ENCODE data around the gene USP15. TPM values are rescaled to one million over a fixed set of nuclear protein-coding genes. Genes with fewer than 3 reads are reported as not detected.

Gene USP15
- total RNA-seq, 1 donor: 51.4 TPM

GRCh38 chr12:62328296-62328921 is 68.2 kb downstream of the USP15 start:
- peaks cover 3% of the 10 kb centered on the region for H3K79me2 ChIP-seq (ENCODE audit: insufficient read depth, low read length)
- no peak overlapping the region for H3K4me3 ChIP-seq (ENCODE audit: insufficient read depth, low read length)
- no peak overlapping the region for H3K27ac ChIP-seq (ENCODE audit: low read depth, low read length)
- DNase-seq (ENCODE audit: insufficient read length, low spot score, missing footprints): no peak
- no peak for TF ChIP-seq CTCF (IDR thresholded peaks at IDR 0.05; ENCODE audit: extremely low read depth, low read depth, low read length)
- H3K27me3 ChIP-seq (ENCODE audit: insufficient read depth, low read length): no peaks in the 10 kb centered on the region
- H3K4me2 ChIP-seq (ENCODE audit: insufficient read depth, low read length): no peak overlapping the region
- peaks cover 4% of the 10 kb centered on the region for H4K20me1 ChIP-seq (ENCODE audit: insufficient read depth, low read length)
- no peak overlapping the region for H2AFZ ChIP-seq (ENCODE audit: low read length)
- peaks cover 6% of the 10 kb centered on the region for H3K4me1 ChIP-seq (ENCODE audit: insufficient read depth, low read length)
- no peaks in the 10 kb centered on the region for H3K36me3 ChIP-seq (ENCODE audit: insufficient read depth, low read length)
- H3K9me3 ChIP-seq (ENCODE audit: low read depth, low read length): no peaks in the 10 kb centered on the region

- DNase-seq (ENCODE audit: insufficient read length, low spot score, missing footprints): no peak
- no peak overlapping the region for H2AFZ ChIP-seq (ENCODE audit: low read length)
- H3K9me3 ChIP-seq (ENCODE audit: low read depth, low read length): no peaks in the 10 kb centered on the region
- peaks cover 13% of the 10 kb centered on the region for H3K79me2 ChIP-seq (ENCODE audit: insufficient read depth, low read length)
- TF ChIP-seq CTCF (IDR thresholded peaks at IDR 0.05; ENCODE audit: extremely low read depth, low read depth, low read length): no peak
- no peaks in the 10 kb centered on the region for H3K27me3 ChIP-seq (ENCODE audit: insufficient read depth, low read length)
- peaks cover 6% of the 10 kb centered on the region for H3K4me1 ChIP-seq (ENCODE audit: insufficient read depth, low read length)
- no peak overlapping the region for H3K4me2 ChIP-seq (ENCODE audit: insufficient read depth, low read length)
- no peaks in the 10 kb centered on the region for H3K36me3 ChIP-seq (ENCODE audit: insufficient read depth, low read length)
- peaks cover 4% of the 10 kb centered on the region for H4K20me1 ChIP-seq (ENCODE audit: insufficient read depth, low read length)
- H3K4me3 ChIP-seq (ENCODE audit: insufficient read depth, low read length): no peak overlapping the region
- H3K27ac ChIP-seq (ENCODE audit: low read depth, low read length): no peak overlapping the region
Measured at GRCh38 chr12:62331306-62331705, 71.1 kb downstream of the USP15 start.

GRCh38 chr12:62332598-62332997 is 72.4 kb downstream of the USP15 start:
- no peaks in the 10 kb centered on the region for H3K27me3 ChIP-seq (ENCODE audit: insufficient read depth, low read length)
- H3K79me2 ChIP-seq (ENCODE audit: insufficient read depth, low read length): peaks cover 13% of the 10 kb centered on the region
- H3K4me3 ChIP-seq (ENCODE audit: insufficient read depth, low read length): no peak overlapping the region
- H3K9me3 ChIP-seq (ENCODE audit: low read depth, low read length): no peaks in the 10 kb centered on the region
- peak overlapping the region; percentile 48 for H3K27ac ChIP-seq (ENCODE audit: low read depth, low read length)
- peak; percentile 13 for DNase-seq (ENCODE audit: insufficient read length, low spot score, missing footprints)
- no peak for TF ChIP-seq CTCF (IDR thresholded peaks at IDR 0.05; ENCODE audit: extremely low read depth, low read depth, low read length)
- H2AFZ ChIP-seq (ENCODE audit: low read length): no peak overlapping the region
- peaks cover 4% of the 10 kb centered on the region for H4K20me1 ChIP-seq (ENCODE audit: insufficient read depth, low read length)
- H3K36me3 ChIP-seq (ENCODE audit: insufficient read depth, low read length): no peaks in the 10 kb centered on the region
- peak overlapping the region; percentile 14 for H3K4me2 ChIP-seq (ENCODE audit: insufficient read depth, low read length)
- peaks cover 6% of the 10 kb centered on the region for H3K4me1 ChIP-seq (ENCODE audit: insufficient read depth, low read length)

- H3K9me3 ChIP-seq (ENCODE audit: low read depth, low read length): no peaks in the 10 kb centered on the region
- no peak overlapping the region for H3K4me3 ChIP-seq (ENCODE audit: insufficient read depth, low read length)
- peaks cover 6% of the 10 kb centered on the region for H3K4me1 ChIP-seq (ENCODE audit: insufficient read depth, low read length)
- no peak overlapping the region for H3K27ac ChIP-seq (ENCODE audit: low read depth, low read length)
- H3K4me2 ChIP-seq (ENCODE audit: insufficient read depth, low read length): no peak overlapping the region
- H3K27me3 ChIP-seq (ENCODE audit: insufficient read depth, low read length): no peaks in the 10 kb centered on the region
- peaks cover 26% of the 10 kb centered on the region for H3K79me2 ChIP-seq (ENCODE audit: insufficient read depth, low read length)
- no peak overlapping the region for H2AFZ ChIP-seq (ENCODE audit: low read length)
- DNase-seq (ENCODE audit: insufficient read length, low spot score, missing footprints): no peak
- no peaks in the 10 kb centered on the region for H3K36me3 ChIP-seq (ENCODE audit: insufficient read depth, low read length)
- TF ChIP-seq CTCF (IDR thresholded peaks at IDR 0.05; ENCODE audit: extremely low read depth, low read depth, low read length): no peak
- peaks cover 4% of the 10 kb centered on the region for H4K20me1 ChIP-seq (ENCODE audit: insufficient read depth, low read length)
Measured at GRCh38 chr12:62335057-62335456, 74.9 kb downstream of the USP15 start.

Measured in osteoblast (primary cell).